ENCODE results near the gene C16orf86.

C16orf86 gene

DNA sequence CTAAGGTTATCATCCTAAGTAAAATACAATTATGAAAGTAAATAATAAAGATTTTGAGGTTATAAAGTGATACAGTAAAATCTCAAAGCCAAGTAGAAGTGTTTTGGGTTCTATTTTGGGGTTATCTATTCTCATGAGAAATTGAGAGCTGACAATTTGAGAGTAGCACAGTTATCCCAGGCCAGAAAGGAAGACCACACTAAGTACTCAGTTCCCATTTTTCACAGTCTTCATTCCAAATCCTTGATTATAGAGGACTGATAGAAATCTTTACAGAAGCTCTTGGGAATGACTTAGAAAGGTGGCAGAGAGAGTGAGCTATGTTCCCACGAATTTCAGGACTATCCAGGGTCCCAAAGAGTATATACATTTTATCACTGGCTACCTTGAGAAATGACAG is 47.9 kb downstream of the C16orf86 start:
- 0 out of 22 replicates have a peak overlapping the region, but pooled peaks of 1 of the 11 experiments have one; percentile 3 for H3K9ac ChIP-seq
- no peaks in the 10 kb centered on the region for H3K27me3 ChIP-seq
- no peaks in the 10 kb centered on the region for H3K9me3 ChIP-seq (replicated peaks in 1 of 11)
- H3K4me2 ChIP-seq, result peak overlapping the region in 10 of 11 experiments; percentile 20 to 54 (median 42); a peak in 16 of 22 replicates
- peaks cover 29 to 50% (median 34%) of the 10 kb centered on the region in 10 experiments for H3K4me1 ChIP-seq
- H4K20me1 ChIP-seq, result peaks cover 0 to 80% (median 41%) of the 10 kb centered on the region in 11 experiments; a peak in 17 of 22 replicates
- no peak for TF ChIP-seq Cebpa-rat (IDR thresholded peaks at IDR 0.05)
- no peak overlapping the region for H3K27ac ChIP-seq
- no peak overlapping the region for H3K4me3 ChIP-seq
- peaks cover 6 to 51% (median 20%) of the 10 kb centered on the region in 11 experiments; a peak in 18 of 22 replicates for H3K36me3 ChIP-seq

DNA sequence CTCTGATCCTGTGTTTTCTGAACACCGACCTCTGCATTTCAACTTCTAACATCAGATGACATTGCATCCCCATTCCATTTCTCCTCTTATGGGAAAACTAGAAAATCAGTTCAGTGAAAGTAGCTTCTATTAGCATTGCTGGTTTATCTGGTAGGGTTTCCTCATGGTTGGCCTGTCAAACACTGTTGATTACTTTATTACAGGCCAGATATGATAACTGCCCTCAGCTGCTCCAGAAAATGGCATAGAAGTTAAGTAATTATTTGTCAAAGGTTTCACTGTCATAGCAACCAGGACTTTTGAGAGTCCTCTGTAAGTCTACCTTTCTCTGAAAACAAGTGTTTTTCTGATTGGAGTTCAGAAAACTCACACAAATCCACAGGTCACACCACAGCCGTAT is 49.5 kb downstream of the C16orf86 start:
- no peak for TF ChIP-seq Cebpa-rat (IDR thresholded peaks at IDR 0.05)
- no peak overlapping the region for H3K9ac ChIP-seq
- no peaks in the 10 kb centered on the region for H3K9me3 ChIP-seq (replicated peaks in 1 of 11)
- H4K20me1 ChIP-seq, result peaks cover 0 to 64% (median 30%) of the 10 kb centered on the region in 11 experiments; a peak in 16 of 22 replicates
- H3K4me1 ChIP-seq, result peaks cover 42 to 62% (median 48%) of the 10 kb centered on the region in 10 experiments
- H3K4me3 ChIP-seq, result no peak overlapping the region
- H3K27me3 ChIP-seq, result no peaks in the 10 kb centered on the region
- H3K36me3 ChIP-seq, result peaks cover 6 to 42% (median 18%) of the 10 kb centered on the region in 11 experiments; a peak in 18 of 22 replicates
- H3K27ac ChIP-seq, result no peak overlapping the region
- peak overlapping the region in 3 of 11 experiments; percentile 1 to 86 (median 5); a peak in 4 of 22 replicates for H3K4me2 ChIP-seq

All from BLaER1 treated with 17β-estradiol and CSF1 and Interleukin-3, amounts not matched to agents 10 nM and 100 nM (cell line).